ENCODE measurements around the gene KIAA0930.

The KIAA0930 gene

GRCh38 chr22:45169591-45170466, 70.9 kb downstream of the KIAA0930 start:
- TF ChIP-seq CTCF (conservative IDR thresholded peaks at IDR 0.05; ENCODE audit: low read depth, low read length): no peak
- H3K4me3 ChIP-seq (ENCODE audit: low read length): no peak overlapping the region
- no peak for DNase-seq (ENCODE audit: low read depth)

GRCh38 chr22:45166932-45167331, 73.8 kb downstream of the KIAA0930 start:
- no peak for DNase-seq (ENCODE audit: low read depth)
- TF ChIP-seq CTCF (conservative IDR thresholded peaks at IDR 0.05; ENCODE audit: low read depth, low read length): no peak
- H3K4me3 ChIP-seq (ENCODE audit: low read length): no peak overlapping the region

- peak overlapping the region; percentile 78 for H3K4me3 ChIP-seq (ENCODE audit: low read length)
- TF ChIP-seq CTCF (conservative IDR thresholded peaks at IDR 0.05; ENCODE audit: low read depth, low read length): no peak
- no peak for DNase-seq (ENCODE audit: low read depth)
Observed at GRCh38 chr22:45164270-45165088, 76.2 kb downstream of the KIAA0930 start.

- H3K4me3 ChIP-seq (ENCODE audit: low read length): peak within 1 kb of the TSS; percentile 78
- DNase-seq (ENCODE audit: low read depth): peak; percentile 75
- peak; percentile 9 for TF ChIP-seq CTCF (conservative IDR thresholded peaks at IDR 0.05; ENCODE audit: low read depth, low read length)
Observed at GRCh38 chr22:45163451-45164269, 77.0 kb downstream of the KIAA0930 start, which contains the start of gene NUP50. TSS of gene NUP50 (plus strand) at chr22:45163925. CDS start at chr22:45168178, 4,253 bp downstream.

GRCh38 chr22:45163099-45163450, 77.6 kb downstream of the KIAA0930 start:
- TF ChIP-seq CTCF (conservative IDR thresholded peaks at IDR 0.05; ENCODE audit: low read depth, low read length): no peak
- no peak for DNase-seq (ENCODE audit: low read depth)
- H3K4me3 ChIP-seq (ENCODE audit: low read length): peak overlapping the region; percentile 78

- no peak for TF ChIP-seq CTCF (conservative IDR thresholded peaks at IDR 0.05; ENCODE audit: low read depth, low read length)
- H3K4me3 ChIP-seq (ENCODE audit: low read length): peak overlapping the region; percentile 78
- DNase-seq (ENCODE audit: low read depth): no peak
Observed at GRCh38 chr22:45162531-45162930, 78.2 kb downstream of the KIAA0930 start.
